GM10847 (cell line): Measurements from ENCODE around the gene AARS2.

Experiments used
- POLR2A ChIP-seq: IDR thresholded peaks from 2 replicates; pipeline ENCODE4 v1.6.1; 2011; ENCODE audit not compliant: insufficient read length; ENCODE audit errors: extremely low read depth

Gene AARS2

GRCh38 chr6:44275271-44275748 is 37.8 kb downstream of the AARS2 start:
- no peak for TF ChIP-seq POLR2A

- no peak for TF ChIP-seq POLR2A
Observed at GRCh38 chr6:44273617-44274016, 39.5 kb downstream of the AARS2 start.

- no peak for TF ChIP-seq POLR2A
Observed at GRCh38 chr6:44272999-44273566, 40.1 kb downstream of the AARS2 start.

- no peak for TF ChIP-seq POLR2A
Observed at GRCh38 chr6:44272529-44272928, 40.6 kb downstream of the AARS2 start.

GRCh38 chr6:44271914-44272313 is 41.2 kb downstream of the AARS2 start:
- no peak for TF ChIP-seq POLR2A

GRCh38 chr6:44271406-44271723 is 41.8 kb downstream of the AARS2 start:
- no peak for TF ChIP-seq POLR2A

- TF ChIP-seq POLR2A: no peak
Observed at GRCh38 chr6:44270526-44271405, 42.4 kb downstream of the AARS2 start.

GRCh38 chr6:44269921-44270525 is 43.1 kb downstream of the AARS2 start, which contains the start of gene TMEM151B:
Gene TMEM151B, plus strand, starts transcription at chr6:44270450. Its CDS starts 293 bp downstream, at chr6:44270743.
- no peak for TF ChIP-seq POLR2A

GRCh38 chr6:44269178-44269920 is 43.8 kb downstream of the AARS2 start:
- no peak for TF ChIP-seq POLR2A

- no peak for TF ChIP-seq POLR2A
Observed at GRCh38 chr6:44268095-44268628, 45.0 kb downstream of the AARS2 start.

GRCh38 chr6:44267252-44267651 is 45.9 kb downstream of the AARS2 start:
- no peak for TF ChIP-seq POLR2A

- TF ChIP-seq POLR2A: no peak
Observed at GRCh38 chr6:44266347-44266746, 46.8 kb downstream of the AARS2 start.

GRCh38 chr6:44265722-44266233 is 47.4 kb downstream of the AARS2 start:
- no peak for TF ChIP-seq POLR2A

GRCh38 chr6:44265007-44265721 is 48.0 kb downstream of the AARS2 start, which contains the start of gene NFKBIE:
Gene NFKBIE, minus strand, starts transcription at chr6:44265551. Its CDS starts 205 bp downstream, at chr6:44265346.
- peak; percentile 87 for TF ChIP-seq POLR2A

GRCh38 chr6:44264154-44265006 is 48.8 kb downstream of the AARS2 start:
- peak; percentile 22 for TF ChIP-seq POLR2A
